HG03066 (cell line): Measurements from ENCODE around the gene ATXN1.
A peak's percentile ranks its signal among the peaks of the same experiment; 100 is the strongest.

Experiments used
- ATAC-seq: cut with Tn5 transposase; IDR thresholded peaks from one replicate; pipeline ENCODE4 v1.9.1; 2021; ENCODE audit warnings: low read depth; ENCODE audit not compliant: unreplicated experiment

Gene ATXN1

DNA sequence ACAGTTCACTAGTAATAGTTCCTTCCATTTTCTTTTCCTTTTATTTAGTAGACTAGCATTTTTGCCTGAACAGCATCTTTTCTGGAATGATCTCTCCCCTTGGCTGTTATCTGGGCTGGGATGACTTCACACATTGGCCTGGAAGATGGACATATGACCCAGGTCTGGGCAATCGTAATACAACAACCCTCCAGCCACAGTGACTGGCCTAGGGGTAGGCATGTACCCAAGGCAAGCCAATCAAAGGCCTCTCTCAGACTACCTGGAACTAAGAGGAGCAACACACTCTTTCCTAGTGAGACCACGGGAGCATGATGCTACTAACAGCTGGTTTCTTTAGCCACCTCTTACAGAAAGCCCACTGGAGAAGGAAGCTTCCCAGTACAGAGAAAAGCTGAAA, 270.6 kb downstream of the ATXN1 start:
- no peak for ATAC-seq

GRCh38 chr6:16488813-16489212, 272.4 kb downstream of the ATXN1 start:
- ATAC-seq = no peak

- ATAC-seq = no peak
These were observed 273.1 kb downstream of the ATXN1 start for GRCh38 chr6:16487996-16488674.

GRCh38 chr6:16486661-16487060, 274.6 kb downstream of the ATXN1 start:
- no peak for ATAC-seq

DNA sequence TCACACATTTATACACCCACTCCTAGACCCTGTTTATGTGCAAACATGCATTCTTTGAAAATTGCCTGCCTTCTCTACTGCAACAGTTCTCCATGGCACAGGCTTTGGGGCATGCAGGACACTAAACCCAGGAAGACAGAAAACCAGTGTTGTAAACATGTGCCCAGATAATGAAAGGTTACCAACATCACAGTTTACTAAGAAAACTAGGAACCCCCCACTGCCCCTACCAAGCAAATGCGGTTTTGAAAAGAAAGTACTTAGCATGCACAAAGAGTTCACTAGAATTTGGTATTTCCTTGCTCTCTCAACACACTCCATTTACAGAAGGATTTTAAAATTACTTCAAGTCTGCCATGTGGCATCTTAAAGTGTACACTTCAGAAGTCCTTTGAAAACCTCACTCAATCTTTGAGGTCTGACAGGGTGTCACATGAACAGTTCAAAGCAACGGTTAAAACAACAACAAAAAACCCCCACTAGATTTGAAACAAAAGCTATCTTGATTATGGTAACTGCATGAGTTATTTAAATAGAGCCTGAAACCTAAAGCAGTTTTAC, 277.9 kb downstream of the ATXN1 start:
- ATAC-seq = no peak

GRCh38 chr6:16482702-16483314, 278.5 kb downstream of the ATXN1 start:
- ATAC-seq = no peak

GRCh38 chr6:16481697-16482399, 279.4 kb downstream of the ATXN1 start:
- peak; percentile 46 for ATAC-seq

DNA sequence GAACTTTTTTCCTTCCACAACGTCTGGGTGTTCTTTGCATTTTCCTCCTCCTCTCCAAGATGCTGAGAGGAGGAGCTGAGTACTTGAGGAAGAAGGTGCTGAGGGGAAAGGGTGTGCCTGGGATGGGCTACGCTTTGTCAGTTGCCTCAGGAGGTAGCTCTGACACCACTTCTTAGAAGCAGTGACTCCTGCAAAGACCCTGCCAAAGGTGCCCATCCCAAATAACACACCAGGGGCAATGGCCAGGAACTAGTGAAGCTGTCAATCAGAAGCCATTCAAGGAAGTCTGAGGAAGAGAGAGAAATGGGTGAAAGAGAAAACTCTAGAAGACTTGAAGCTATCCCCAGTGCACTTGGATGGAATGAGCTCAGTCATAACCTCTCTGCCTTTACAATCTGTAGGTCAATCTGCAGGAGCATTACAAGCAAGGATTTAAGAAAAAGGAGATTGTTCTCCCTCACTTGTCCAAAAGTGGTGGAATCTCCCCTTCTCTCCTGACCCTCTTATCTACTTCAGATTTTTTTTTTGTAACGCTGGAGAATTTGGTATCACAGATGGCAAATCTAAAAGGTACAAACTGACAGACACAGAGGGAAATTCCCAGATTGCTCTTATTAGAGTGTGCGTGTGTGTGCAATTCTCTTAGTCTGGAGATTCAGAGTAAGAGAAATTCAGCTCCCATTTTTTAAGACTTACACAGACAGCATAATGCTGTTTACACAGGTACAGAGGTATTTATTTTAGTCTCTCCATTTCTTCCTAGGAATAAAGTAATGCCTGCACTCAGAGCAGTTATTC, 280.3 kb downstream of the ATXN1 start:
- ATAC-seq = no peak

- ATAC-seq = no peak
These were observed 283.7 kb downstream of the ATXN1 start for GRCh38 chr6:16477367-16478149.

DNA sequence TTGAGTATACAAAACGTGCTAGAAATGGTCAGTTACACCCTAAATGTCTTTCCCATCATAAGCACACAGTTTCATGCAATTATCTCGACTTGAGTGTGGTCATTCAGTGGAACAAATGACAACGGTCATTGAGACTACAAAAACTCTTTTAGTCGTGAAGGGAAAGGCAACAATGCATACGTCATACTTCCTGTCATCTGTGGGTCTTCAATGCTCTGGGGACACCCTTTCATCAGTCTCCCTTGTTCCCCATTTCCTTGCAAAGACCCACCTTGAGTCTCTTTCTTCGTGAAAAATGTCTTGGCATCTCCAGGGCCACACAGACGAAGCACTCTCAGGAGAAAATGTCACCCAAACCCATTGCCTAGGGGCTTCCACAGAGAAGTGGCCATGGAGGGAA, 284.4 kb downstream of the ATXN1 start:
- no peak for ATAC-seq

DNA sequence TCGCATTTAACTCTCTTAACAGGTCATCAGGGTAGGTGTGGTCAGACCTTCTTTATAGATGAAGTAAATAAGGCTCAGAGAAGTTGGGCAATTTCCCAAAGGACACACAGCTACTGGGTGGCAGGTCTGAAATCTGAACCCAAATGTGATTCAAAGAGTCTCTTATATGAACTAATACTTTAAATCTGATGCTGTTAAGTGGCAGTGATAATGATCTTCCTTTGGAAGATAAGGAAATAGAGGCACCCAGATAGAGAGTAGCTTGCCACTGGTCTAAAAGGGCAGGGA, 285.8 kb downstream of the ATXN1 start:
- no peak for ATAC-seq

DNA sequence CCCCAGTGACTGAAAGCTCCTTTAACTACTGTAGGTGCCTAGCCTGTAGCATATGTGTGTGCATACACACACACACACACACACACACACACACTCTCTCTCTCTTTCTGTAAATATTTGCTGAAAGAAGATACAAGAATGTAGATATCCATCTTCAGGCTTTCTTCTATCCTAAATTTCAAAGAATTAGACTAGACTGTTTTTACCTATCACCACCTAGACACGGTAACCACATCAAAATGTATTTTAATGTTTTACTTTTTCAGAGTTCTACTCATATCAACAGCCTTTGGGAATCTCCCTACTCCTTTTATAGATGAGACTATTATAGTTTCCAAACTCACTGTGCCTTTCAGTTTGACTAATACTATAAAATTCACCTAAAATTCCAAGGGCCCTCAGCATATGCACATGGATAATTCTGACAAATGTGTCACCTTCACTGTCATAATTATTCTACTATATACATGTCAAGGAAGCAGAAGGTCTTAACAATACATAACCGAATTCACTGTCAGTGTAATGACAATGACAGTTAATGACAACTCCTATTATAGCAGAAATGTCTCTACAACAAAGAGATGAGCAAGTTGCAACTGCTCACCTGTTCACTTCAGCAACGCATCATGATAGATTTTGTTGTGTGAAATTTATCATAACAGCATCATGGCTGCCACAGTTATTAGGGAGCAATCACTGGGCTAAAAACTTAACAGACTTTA, 286.3 kb downstream of the ATXN1 start:
- no peak for ATAC-seq

DNA sequence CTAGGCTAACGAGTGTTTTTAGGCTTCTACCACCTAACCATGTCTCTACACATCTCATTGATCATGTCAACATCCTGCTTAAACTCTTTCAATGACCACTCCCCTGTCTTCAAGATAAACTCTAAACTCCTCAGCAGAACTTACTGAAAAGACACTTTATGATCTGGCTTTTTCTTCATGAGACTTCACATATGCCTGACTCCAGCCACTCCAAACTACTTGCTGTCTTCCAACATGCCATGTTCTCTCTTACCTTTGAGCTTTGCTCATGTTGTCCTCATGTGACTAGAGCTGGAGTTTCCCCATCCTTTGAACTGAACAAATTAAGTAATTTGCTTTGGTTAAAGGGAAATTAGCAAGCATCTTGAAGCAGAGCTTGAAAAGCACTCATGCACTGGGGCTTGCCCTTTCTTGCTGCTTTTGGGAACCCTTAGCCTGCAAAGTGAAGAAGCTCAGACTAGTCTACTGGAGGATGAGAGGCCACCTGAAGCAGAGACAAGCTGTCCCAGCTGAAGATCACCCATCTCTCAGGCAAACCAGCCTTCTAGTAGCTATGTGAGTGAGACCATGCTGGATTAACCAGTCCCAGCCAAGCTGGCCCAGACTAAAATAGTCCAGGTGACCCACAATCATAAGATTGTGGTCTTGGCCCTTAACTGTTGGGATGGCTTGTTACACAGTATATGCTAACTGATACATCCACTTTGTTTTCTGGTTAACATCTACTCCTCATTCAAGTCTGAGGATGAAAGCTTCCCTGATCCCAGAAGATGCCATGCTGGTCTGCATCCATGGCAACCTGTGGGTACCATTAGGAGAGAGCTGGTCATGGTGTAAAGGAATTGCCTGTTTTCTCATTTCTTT, 287.1 kb downstream of the ATXN1 start:
- ATAC-seq = no peak

- peak; percentile 51 for ATAC-seq
These were observed 287.9 kb downstream of the ATXN1 start for GRCh38 chr6:16473184-16473907.

DNA sequence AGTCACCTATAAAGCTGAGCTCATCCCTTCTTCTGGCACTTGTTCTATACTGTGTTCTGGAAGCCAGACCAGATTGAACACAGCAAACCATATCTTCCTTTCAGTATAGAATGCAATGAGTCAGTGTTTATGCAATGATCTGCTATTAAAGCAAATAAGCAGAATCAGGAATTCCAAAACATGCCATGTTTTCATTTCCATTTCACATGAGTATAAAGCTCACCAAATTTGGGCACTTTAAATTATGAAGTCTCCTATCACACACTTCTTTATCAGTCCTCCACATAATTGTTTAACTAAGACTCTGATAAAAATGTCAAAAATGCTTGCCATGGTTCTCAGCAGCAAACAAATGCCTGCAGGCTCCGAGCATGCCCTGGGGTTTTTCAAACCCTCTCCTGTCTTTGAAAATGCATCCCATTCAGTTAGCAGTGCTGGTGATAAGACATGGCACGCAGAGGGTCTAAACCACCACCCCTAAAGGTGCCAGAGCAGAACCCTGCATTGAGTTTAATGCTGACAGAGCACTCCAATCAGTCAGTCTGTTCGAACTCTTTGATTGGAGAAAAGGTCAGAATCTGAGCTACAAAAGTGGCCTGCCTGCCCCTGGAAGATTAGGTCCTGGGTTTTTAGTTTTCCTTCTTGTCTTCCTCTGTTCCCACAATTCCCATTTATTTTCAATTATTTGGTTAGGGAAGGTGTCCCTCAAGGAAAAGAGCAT, 288.8 kb downstream of the ATXN1 start:
- ATAC-seq = no peak

DNA sequence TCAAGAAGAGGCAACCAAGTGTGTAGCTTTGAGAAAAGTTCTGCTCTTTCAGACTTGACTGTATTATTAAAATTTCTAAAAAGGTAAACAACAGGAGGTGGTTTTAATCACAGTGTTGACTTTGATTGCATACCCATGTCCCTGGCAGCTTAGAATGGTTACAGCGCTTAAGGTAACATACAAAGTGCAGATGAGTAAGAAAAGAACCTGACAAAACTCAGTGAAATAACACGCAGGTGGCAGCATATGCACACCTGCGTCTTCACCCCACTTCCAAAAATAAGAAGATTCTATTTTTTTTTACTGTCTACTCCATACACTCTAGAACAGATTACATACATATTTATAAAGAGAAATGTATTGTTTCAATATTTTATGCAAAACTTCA, 289.4 kb downstream of the ATXN1 start:
- ATAC-seq = no peak

GRCh38 chr6:16471222-16471909, 289.9 kb downstream of the ATXN1 start:
- peak; percentile 43 for ATAC-seq
